HG03342 (cell line): ENCODE measurements around the gene ITGB3.

Experiments
- ATAC-seq: cut with Tn5 transposase; IDR thresholded peaks from one replicate; pipeline ENCODE4 v1.9.1; 2021; ENCODE audit warnings: mild to moderate bottlenecking, moderate library complexity; ENCODE audit not compliant: unreplicated experiment

ITGB3 gene

GRCh38 chr17:47325176-47325575 is 71.5 kb downstream of the ITGB3 start:
- ATAC-seq, result no peak

GRCh38 chr17:47330548-47330947 is 76.9 kb downstream of the ITGB3 start:
- no peak for ATAC-seq

GRCh38 chr17:47332287-47332686 is 78.7 kb downstream of the ITGB3 start:
- ATAC-seq, result no peak

- no peak for ATAC-seq
These were observed 81.7 kb downstream of the ITGB3 start for GRCh38 chr17:47335101-47335936.

DNA sequence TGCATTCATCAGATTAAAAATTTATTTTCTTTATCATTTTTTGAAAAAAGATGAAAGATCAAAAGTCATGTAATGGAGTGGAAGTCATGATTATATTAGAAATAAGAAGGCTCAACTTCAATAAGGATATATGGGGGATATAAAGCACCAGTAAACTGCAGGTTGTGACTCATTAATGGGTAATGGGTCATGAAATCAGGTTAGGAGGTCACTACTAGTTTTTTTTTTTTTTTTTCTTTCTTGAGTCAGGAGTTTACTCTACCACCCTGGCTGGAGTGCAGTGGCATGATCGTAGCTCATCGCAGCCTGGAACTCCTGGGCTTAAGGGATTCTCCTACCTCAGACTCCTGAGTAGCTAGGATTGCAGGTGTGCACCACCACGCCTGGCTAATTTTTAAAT is 84.4 kb downstream of the ITGB3 start:
- ATAC-seq, result no peak

- ATAC-seq, result no peak
These were observed 99.2 kb downstream of the ITGB3 start for GRCh38 chr17:47352848-47353247.

DNA sequence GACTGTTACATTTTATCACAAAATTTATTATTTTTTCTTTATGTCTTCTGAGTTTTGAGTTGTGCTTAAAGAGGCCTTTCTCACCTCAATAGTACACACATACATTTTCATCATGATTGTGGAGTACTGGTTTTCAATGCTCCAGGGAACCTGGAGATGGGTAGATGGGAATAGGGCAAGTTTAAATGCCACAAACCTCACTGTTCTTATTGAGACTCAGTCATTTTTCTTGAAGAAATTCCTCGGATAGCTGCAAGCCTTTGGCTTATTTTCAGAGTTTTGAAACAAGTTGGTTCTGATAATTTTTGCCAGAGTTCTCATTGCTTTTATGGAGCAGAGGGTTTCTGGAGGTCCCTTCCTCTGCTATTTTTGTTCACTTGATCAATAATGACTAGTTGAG is 105.0 kb downstream of the ITGB3 start:
- no peak for ATAC-seq
